ENCODE results near the gene ADARB2. TPM values are rescaled to one million over a fixed set of nuclear protein-coding genes. Genes with fewer than 3 reads are reported as not detected.

Gene ADARB2
- total and polyA plus RNA-seq, 10 of the 15 experiments (the other 5 are each of a cell fraction or from before 2014, with no cell fraction given) = 0.02 to 4.1 (median 0.76) TPM

DNA sequence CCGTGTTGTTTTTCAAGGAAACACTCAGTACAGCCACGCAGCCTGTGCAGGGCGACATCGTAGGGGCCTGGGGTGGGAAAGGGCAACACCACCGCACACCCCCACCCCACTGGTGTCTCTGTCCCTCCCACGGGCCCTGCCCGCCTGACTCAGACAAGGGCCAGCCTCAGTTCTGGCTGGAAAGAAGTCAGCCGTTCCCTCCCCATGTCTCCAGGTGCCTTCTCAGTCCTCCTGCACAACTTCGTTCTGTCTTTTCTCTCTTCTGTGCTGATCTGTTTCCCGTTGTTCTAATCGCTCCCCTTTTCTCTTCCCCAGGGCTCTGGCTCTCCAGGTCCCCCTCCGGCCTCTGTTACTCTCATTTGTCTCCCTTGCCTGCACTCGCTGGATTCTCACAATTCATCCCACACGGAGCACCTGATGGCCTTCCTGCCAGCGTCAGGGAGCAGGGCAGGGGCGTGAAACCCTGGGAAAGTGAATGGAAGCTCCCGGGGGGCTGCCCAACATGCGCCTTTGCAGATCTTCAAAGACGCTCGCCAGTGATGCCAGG lies 583.4 kb downstream of the ADARB2 start:
- ChIA-PET SMC1A (ENCODE audit: uncharacterized antibody, unreplicated experiment) (no interaction called here), CTCF (no interaction called here), POLR2A (no interaction called here), RAD21 (ENCODE audit: unreplicated experiment) (no interaction called here)
- Histone ChIP-seq H4K20me1 (ENCODE audit: control insufficient read depth, insufficient read depth) (no peaks in the 10 kb centered on the region), H3K9ac (ENCODE audit: control insufficient read depth, insufficient read depth, low read length) (no peak overlapping the region), H3K9me3 (replicated peaks; ENCODE audit: control insufficient read depth, insufficient read depth, low read length) (no peaks in the 10 kb centered on the region), H3K27ac (ENCODE audit: control insufficient read depth, insufficient read depth) (no peak overlapping the region), H3K27me3 (replicated peaks in 1 of 2; ENCODE audit: control insufficient read depth in 2 of 2, insufficient read depth in 2 of 2, low read length in 1 of 2) (no peaks in the 10 kb centered on the region; a peak in 1 of 4 replicates), H3K4me3 (no peak overlapping the region), H2AFZ (ENCODE audit: control insufficient read depth, low read depth, low read length) (no peak overlapping the region), H3K4me2 (ENCODE audit: control insufficient read depth, insufficient read depth) (no peak overlapping the region), H3K36me3 (ENCODE audit: control insufficient read depth in 2 of 2, insufficient read depth in 2 of 2, low read length in 1 of 2) (no peaks in the 10 kb centered on the region), H3K4me1 (ENCODE audit: control insufficient read depth, insufficient read depth, low read length) (no peaks in the 10 kb centered on the region), H3K79me2 (ENCODE audit: control insufficient read depth, insufficient read depth, low read length) (no peaks in the 10 kb centered on the region)
- FAIRE-seq (no peak), DNase-seq (ENCODE audit: low read depth, low spot score) (no peak), ATAC-seq (no peak)
- in situ Hi-C loops (cut with MboI) (no loop called here), intact Hi-C loops (cut with micrococcal nuclease; ENCODE audit: unreplicated experiment) (no loop called here)
- BruUV-seq (replicated peaks) = no TSS peak
- TF ChIP-seq MTA2 (IDR thresholded peaks at IDR 0.05; ENCODE audit: low read depth) (no peak), JUND (IDR thresholded peaks at IDR 0.05; ENCODE audit: low read depth, low read length) (no peak), TARDBP (IDR thresholded peaks at IDR 0.05; ENCODE audit: borderline replicate concordance) (no peak), SIX5 (IDR thresholded peaks at IDR 0.05; ENCODE audit: low read depth, low read length, severe bottlenecking) (no peak), PAX5 (IDR thresholded peaks at IDR 0.05; ENCODE audit: borderline replicate concordance, low read depth, low read length) (no peak), GABPA (IDR thresholded peaks at IDR 0.05; ENCODE audit: low read depth) (no peak), YBX1 (IDR thresholded peaks at IDR 0.05) (no peak), ESRRA (IDR thresholded peaks at IDR 0.05; ENCODE audit: low read length) (no peak)
- WGBS (ENCODE audit: insufficient coverage, insufficient replicate concordance, low lambda C conversion rate, missing lambda C conversion rate) = 34% methylated on average over 20 of the region's 20 CpGs

DNA sequence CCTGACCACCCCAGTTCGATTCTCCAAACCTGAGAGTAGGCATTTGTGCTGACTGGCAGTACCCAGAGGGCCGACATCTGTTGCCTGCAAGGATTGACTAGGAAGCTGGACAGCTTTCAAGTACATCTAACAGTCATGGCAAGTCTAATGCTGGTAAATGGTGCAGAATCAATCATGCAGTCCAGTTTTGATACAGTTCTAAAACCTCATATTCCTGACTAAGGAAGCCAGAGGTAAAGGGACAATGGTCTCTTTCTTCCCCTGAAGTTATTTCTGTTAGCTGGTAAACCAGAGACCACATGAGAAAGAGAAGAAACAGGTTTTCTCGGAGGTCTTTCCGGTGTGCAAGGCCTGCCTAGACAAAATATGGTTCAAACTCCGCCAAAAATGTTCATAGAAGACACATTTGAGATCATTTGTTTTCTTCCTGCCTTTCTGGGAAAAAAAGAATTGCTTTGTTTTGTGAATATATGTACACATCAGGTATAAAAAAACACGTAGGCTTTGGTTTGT lies 584.0 kb downstream of the ADARB2 start:
- Histone ChIP-seq H3K79me2 (ENCODE audit: control insufficient read depth, insufficient read depth, low read length) (no peaks in the 10 kb centered on the region), H3K36me3 (ENCODE audit: control insufficient read depth in 2 of 2, insufficient read depth in 2 of 2, low read length in 1 of 2) (no peaks in the 10 kb centered on the region), H3K9me3 (replicated peaks; ENCODE audit: control insufficient read depth, insufficient read depth, low read length) (no peaks in the 10 kb centered on the region), H4K20me1 (ENCODE audit: control insufficient read depth, insufficient read depth) (no peaks in the 10 kb centered on the region), H3K9ac (ENCODE audit: control insufficient read depth, insufficient read depth, low read length) (no peak overlapping the region), H3K4me3 (no peak overlapping the region), H3K27ac (ENCODE audit: control insufficient read depth, insufficient read depth) (no peak overlapping the region), H3K27me3 (replicated peaks in 1 of 2; ENCODE audit: control insufficient read depth in 2 of 2, insufficient read depth in 2 of 2, low read length in 1 of 2) (no peaks in the 10 kb centered on the region; a peak in 1 of 4 replicates), H3K4me2 (ENCODE audit: control insufficient read depth, insufficient read depth) (no peak overlapping the region), H2AFZ (ENCODE audit: control insufficient read depth, low read depth, low read length) (no peak overlapping the region), H3K4me1 (ENCODE audit: control insufficient read depth, insufficient read depth, low read length) (no peaks in the 10 kb centered on the region)
- RAD21 ChIA-PET (ENCODE audit: unreplicated experiment) = no interaction called here
- no peak for FAIRE-seq
- intact Hi-C loops (cut with micrococcal nuclease; ENCODE audit: unreplicated experiment) (no loop called here), in situ Hi-C loops (cut with MboI) (no loop called here)
- no TSS peak for BruUV-seq (replicated peaks)
- DNase-seq (ENCODE audit: low read depth, low spot score) = no peak
- WGBS (ENCODE audit: insufficient coverage, insufficient replicate concordance, low lambda C conversion rate, missing lambda C conversion rate) = 26% methylated on average over 6 of the region's 6 CpGs
- no peak for ATAC-seq
- SMC1A ChIA-PET (ENCODE audit: uncharacterized antibody, unreplicated experiment) = no interaction called here
- CTCF ChIA-PET = no interaction called here
- POLR2A ChIA-PET = no interaction called here
- TF ChIP-seq RAD51 (IDR thresholded peaks at IDR 0.05) (no peak), ZBED1 (IDR thresholded peaks at IDR 0.05; ENCODE audit: borderline replicate concordance) (no peak), CEBPB (IDR thresholded peaks at IDR 0.05; ENCODE audit: borderline replicate concordance in 1 of 2, low read depth in 2 of 2, low read length in 2 of 2) (no peak), MEF2A (IDR thresholded peaks at IDR 0.05; ENCODE audit: insufficient read depth, low read depth, low read length) (no peak)
- TF ChIP-seq, protein P1, sequence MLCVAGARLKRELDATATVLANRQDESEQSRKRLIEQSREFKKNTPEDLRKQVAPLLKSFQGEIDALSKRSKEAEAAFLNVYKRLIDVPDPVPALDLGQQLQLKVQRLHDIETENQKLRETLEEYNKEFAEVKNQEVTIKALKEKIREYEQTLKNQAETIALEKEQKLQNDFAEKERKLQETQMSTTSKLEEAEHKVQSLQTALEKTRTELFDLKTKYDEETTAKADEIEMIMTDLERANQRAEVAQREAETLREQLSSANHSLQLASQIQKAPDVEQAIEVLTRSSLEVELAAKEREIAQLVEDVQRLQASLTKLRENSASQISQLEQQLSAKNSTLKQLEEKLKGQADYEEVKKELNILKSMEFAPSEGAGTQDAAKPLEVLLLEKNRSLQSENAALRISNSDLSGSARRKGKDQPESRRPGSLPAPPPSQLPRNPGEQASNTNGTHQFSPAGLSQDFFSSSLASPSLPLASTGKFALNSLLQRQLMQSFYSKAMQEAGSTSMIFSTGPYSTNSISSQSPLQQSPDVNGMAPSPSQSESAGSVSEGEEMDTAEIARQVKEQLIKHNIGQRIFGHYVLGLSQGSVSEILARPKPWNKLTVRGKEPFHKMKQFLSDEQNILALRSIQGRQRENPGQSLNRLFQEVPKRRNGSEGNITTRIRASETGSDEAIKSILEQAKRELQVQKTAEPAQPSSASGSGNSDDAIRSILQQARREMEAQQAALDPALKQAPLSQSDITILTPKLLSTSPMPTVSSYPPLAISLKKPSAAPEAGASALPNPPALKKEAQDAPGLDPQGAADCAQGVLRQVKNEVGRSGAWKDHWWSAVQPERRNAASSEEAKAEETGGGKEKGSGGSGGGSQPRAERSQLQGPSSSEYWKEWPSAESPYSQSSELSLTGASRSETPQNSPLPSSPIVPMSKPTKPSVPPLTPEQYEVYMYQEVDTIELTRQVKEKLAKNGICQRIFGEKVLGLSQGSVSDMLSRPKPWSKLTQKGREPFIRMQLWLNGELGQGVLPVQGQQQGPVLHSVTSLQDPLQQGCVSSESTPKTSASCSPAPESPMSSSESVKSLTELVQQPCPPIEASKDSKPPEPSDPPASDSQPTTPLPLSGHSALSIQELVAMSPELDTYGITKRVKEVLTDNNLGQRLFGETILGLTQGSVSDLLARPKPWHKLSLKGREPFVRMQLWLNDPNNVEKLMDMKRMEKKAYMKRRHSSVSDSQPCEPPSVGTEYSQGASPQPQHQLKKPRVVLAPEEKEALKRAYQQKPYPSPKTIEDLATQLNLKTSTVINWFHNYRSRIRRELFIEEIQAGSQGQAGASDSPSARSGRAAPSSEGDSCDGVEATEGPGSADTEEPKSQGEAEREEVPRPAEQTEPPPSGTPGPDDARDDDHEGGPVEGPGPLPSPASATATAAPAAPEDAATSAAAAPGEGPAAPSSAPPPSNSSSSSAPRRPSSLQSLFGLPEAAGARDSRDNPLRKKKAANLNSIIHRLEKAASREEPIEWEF (IDR thresholded peaks at IDR 0.05; ENCODE audit: insufficient replicate concordance, low read depth, low read length) = no peak

Data from GM12878 (cell line).